NCI-H524 treated with DMSO at 0.1 percent for 48 hours (cell line): ENCODE results near the gene FOXI1.
"Not testable (repeated sequence)": the region's sequence is repeated elsewhere in the genome, so short reads cannot be mapped to it uniquely, and the experiment has no call there.

ENCODE experiments used
- DNase-seq: peaks from one replicate; lab custom pipeline; 2025; lab: John Stamatoyannopoulos, UW

Gene FOXI1

DNA sequence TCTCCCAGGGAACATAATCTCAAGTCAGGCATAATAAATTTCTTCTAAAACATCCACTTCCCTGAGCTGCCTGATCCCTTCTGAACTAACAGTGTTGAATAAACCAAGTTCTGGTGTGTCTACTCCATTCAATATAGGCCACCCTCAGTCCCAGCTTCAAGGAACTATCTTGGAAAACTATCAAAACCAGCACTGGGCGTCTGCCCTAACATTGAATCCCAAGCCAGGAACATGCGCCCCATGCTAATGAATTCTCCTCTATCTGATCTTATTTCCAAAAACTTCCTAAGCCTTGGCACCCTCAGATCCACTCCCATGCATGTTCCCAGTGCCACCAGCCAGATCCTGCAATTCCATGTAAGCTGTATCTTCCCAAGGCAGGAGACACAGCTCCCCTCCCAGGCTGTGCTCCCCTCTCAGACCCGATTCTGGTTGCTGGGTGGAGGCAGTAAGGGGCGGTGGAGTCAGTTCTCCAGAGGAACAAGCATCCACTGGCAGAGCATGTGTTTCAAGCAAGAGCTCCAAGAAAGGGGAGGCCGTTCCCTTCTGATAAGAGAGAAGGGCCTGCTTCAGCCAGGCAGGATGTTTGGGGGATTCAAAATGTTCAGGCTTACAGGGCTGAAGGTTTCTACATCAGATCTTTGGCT lies 13.1 kb upstream of the FOXI1 start:
- DNase-seq: no peak

DNA sequence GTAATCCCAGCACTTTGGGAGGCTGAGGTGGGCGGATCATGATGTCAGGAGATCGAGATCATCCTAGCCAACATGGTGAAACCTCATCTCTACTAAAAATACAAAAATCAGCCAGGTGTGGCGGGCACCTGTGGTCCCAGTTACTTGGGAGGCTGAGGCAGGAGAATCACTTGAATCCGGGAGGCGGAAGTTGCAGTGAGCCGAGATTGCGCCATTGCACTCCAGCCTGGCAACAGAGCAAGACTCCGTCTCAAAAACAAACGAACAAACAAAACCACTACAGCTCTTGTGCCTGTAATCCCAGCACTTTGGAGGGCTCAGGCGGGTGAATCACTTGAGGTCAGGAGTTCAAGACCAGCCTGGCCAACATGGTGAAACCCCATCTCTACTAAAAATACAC lies 11.4 kb upstream of the FOXI1 start:
- DNase-seq: not testable (repeated sequence)

DNA sequence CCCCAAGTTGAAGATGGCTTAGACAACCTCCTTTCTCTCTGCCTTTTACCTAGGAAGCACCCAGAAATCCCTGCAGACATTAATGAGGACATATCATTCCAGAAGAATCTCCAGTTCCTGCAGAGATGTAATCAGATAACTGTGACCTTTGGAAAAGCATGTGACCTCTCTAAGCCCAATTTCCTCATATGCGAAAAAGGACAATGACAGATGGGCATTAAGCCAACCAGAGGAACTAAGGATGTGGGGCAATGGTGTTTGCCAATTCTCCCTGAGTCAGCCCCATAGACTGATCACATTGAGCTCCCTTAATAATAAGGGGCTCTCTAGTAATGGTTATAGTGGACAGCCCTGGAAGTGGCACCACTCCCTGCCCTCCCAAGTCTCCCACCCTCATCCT lies 10.1 kb upstream of the FOXI1 start:
- DNase-seq: no peak

DNA sequence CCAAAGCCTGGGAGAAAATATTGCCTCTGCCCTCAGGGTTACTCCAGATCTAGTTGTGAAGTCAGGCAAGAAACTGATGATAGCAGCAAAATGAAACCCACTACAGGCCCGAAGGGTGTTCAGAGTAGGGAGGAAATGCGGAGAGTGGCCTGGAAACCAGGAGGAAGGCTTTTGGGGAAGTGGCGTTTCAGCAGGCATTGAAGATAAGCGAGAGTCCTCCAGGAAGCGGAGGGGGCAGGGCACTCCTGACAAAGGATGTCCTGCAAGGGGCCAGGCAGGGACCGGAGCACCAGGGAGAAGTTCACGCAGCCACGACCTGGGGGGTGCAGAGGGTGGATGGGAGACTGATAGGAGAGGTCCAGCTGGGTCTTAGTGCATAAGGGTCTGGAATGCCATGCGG lies 7.8 kb upstream of the FOXI1 start:
- no peak for DNase-seq

DNA sequence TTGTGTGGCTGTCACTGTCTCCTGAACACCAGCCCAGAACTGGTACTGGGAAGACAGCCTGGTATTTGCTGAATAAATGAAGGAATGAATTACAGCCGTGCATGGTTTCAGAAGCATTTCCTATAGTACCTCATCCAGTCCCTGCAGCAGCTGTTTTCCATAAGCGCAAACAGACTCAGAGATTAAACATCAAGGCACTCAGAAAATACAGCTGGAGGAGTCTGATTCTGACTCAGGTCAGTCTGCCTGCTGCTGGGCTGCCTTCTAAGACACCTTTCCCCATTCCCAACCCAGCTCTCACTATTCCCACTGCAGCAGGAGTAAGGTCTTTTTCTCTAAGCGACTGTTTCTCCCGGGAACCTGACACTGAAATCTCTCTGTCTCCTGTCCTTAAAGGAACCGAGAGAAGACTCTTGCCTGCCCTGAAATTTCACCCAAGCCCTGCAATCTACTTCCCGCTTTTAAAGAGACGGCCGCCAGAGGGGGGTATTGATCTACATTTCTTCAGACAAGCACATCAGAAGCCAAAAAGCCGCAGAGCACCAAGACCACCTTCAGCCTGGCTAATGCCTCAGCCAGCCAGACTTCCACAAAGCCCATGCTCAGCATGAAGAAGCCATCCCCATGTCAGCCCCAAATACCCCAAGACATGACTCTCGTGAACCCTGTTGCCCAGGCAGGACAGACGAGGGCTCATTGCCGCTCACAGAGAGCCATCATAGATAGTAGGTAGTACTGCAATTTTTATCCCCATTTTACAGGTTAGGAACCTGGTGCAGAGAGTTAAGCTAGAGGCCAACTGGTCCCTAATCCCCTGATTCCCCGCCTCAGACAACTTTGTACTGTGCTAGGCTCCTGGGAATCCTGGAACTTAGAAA lies 5.4 kb upstream of the FOXI1 start:
- no peak for DNase-seq

DNA sequence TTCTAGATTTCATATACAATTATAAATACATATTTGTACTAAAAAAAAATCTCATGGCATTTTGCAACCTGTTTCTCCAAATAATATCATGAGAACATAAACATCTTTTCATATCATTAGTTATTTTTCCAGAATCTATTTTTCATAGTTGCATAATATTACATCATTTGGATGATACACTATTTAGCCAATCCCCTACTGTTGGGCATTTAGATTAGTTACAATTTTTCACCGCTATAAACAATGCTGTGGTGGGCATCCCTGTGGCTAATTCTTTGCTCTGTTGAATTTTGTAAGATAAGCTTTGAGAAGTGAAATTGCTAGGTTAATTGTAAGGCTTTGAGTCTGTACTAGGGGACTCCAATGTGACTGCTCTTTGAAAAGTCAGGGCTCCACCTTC lies 2.2 kb upstream of the FOXI1 start:
- DNase-seq: no peak

DNA sequence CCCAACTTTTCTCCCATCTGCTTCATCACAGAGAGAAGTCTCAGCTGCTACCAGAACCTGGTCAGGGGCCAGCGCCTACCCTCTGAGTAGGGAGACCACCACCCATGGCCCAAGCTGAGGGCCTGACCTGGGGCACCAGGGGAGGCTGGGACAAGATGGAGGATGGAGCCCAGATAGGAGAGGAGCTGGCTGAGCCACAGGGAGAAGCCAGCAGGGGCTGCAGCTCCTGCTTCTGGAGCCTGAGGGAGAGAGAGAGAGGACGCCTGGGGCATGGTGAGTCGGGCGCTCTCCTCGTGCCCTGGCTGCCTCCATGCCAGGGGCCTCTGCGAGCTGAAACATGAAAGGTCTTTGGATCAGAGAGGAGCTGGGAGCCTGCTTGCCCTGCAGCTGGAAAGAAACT lies 1.4 kb upstream of the FOXI1 start:
- no peak for DNase-seq

DNA sequence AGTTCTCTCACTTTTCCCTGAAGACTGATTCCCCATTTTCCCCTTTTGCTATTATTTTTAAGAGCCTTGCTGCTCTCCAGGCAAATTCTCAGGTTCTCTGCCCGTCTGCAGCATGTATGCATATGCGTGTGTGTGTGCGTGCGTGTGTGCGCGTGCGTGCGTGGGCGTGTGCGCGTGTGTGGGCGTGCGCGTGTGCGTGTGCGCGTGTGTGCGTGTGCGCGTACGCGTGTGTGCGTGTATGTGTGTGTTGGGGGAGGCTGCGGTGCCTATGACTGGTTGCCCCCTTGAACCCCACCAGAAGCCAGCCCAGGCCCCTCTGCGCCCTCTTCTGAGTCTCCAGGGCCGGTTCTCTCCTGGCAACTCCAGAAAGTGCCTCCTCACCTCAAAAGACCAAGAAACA lies 987 bp upstream of the FOXI1 start:
- DNase-seq: no peak

DNA sequence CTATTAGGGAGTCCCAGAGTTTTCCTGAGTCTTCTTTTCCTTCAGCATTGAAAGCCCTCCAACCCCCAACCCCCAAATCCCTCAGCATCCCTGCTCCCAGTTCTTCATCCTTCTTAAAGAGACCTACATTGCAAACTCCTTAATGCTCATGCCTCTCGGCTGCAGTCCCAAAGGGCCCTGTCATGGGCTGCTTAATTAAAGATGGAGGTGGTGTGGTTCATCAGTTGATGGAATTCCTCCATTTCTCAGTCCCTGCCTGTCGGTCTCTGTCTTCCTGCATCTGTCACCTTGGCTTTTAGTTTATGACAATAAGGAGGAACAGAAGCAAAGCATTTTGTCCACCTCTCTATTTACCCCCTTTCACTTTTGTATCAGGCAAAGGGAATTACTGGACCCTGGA lies 2.0 kb downstream of the FOXI1 start:
- DNase-seq: no peak

DNA sequence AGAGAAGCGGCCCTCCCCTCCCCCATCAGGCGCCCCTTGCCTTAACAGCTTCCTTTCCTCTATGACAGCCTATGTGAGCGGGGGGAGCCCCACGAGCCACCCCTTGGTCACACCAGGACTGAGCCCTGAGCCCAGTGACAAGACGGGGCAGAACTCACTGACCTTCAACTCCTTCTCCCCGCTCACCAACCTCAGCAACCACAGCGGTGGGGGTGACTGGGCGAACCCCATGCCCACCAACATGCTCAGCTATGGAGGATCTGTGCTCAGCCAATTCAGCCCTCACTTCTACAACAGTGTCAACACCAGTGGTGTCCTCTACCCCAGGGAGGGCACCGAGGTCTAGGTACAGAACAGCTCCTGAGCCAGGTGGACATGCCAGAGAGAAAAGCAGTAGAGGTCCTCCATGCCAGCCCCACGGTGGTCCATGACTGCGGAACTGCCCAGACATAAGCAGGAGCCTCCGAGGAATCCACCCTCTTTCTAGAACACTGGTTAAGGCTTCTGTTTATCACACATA lies 2.6 kb downstream of the FOXI1 start:
- DNase-seq: no peak

DNA sequence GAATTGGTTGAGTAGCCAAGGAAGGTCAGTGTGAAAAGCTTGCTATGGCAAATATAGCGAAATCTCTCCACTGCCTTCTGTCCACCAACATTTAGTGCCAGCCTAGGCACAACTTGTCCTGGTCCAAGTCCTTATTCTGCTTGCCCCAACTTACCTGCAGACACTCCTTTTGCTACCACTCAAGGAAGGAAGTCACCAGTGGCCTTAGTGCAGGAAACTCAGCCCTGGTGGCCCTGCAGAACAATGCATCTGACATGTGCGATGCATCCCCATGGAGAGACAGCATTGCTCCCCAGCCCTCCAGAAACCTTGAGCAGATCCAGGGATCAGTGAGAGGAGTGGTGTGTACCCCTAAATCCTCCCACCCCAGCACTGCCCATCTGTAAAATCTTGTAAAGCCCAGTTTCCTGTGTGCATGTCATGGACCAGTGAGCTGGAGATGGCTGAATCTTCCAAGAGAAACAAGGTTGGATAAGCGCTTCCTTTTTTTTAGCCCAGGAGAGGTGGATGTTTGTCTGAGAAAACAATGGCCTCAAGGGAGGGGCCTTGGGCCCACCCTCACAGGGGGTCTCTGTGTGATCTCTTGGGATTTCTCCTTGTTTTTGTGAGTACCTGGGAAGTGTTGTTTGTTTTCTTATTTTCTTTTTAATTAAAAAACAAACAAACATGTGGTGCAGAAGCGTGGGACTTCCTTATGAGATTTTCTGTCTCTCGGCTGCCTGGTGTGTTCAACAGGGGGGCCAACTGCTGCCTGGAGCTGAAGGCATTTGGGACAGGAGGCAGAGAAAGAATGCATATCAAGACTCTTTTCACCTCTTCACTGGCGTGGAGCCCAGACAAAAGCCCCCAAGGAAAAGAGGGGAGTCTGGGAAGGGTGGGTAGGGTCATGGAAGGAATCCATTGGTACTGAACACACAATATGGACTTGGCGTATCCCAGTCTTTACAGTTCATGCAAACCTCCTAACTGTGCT lies 3.6 kb downstream of the FOXI1 start:
- no peak for DNase-seq

DNA sequence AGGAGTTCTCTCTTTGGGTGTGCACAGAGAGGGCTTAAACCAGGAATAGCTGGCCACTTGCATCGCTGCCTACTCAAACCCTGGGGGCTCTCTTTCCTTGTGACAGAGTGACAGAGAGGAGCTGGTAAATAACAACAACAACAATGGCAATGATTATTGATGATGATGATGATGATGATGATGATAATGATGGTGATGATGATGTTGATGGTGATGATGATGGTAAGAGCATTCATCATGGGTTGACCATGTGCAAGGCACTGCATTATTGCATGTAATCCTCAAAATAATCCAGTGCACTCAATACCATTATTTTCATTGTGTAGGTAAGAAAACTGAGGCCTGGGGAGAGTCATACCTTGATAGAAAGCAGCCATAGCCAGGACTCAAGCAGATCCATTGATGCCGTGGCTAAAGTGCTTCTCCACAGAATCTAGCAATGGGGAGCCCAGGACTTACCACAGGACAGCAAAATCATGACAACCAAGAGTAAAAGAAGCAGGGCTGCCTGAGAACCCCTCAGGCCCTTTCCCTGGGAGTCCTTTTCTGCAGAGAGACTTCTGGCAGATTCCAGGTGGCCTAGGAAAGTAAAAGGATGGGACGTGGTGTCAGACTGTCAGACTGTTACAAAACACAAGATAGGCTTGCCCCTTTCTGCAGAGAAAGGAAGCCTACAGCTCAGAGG lies 4.8 kb downstream of the FOXI1 start:
- no peak for DNase-seq

DNA sequence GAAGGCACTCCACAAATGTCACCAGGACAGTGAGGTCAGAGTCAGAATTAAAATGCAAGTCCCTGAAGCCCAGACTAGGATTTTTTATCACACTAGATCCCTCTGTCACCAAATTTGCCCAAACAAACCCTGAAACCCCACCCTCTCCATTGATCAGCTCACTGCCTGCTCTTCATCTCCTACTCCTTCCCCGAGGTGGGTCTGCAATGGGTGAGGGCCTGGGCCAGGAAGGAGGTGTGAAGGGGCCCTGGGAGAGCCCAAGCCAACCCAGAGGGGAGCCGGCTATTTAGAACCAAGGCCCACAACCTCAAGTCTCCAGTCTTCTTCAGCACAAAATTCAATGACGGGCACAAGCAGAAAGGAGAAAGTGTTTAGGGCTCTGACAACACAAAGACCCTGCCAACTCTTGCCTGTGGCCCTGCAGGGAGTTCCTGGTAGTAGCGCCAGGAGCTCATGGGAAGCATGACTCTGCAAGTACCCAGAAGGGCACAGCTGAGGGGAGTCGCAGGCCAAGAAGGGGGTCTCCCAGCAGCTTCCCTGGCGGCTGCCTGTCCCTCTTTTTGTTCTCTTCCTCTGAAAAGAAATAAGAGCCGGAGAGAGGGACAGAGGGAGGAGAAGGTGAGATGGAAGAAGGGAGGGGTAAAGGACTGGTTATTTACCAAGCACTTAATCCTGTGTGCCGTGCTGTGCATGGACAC lies 5.5 kb downstream of the FOXI1 start:
- no peak for DNase-seq

DNA sequence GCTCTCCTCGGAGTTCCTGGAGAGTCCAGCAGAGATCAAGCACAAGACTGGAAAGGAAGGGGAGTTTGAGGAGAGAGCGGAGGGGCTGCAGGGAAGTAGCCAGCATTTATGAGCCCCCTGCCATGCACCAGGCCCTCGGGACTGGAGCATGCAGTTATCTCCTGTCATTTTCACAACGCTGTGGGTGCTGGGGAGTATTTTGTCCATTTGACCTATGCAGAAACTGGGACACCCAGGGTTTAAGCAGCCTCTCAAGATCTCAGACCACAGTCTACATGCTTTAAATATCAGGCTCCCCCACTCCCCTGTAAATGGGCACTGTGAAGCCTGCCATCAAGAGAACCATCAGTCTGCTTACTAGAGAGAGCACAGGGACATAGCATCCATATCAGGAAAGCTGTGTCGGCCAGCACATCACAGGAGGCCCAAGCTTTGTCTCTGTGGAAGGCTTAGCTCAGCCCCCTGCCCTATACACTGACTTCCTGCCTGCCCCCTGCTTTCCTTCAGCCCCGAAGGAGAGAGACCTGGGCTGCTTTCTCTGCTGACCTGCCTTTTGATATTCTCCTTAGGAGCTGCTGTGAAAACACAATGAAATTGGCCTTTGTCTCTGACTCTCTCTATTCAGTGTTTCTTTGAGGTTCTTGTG lies 7.3 kb downstream of the FOXI1 start:
- no peak for DNase-seq

DNA sequence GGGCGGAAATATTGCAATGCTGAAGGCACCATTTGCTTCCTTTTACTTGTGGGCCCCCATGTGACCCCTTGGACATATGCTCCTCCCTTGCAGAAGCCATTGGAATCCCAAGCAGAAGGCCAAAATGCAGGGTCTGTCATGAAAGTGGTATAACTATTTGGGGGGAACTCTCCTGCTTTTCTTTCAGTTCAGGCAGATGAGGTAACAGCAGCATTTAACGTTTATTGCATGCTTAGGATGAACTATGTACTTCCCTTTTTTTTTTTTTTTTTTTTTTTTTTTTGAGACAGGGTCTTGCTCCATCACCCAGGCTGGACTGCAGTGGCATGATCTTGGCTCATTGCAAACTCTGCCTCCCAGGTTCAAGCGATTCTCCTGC lies 7.8 kb downstream of the FOXI1 start:
- no peak for DNase-seq

DNA sequence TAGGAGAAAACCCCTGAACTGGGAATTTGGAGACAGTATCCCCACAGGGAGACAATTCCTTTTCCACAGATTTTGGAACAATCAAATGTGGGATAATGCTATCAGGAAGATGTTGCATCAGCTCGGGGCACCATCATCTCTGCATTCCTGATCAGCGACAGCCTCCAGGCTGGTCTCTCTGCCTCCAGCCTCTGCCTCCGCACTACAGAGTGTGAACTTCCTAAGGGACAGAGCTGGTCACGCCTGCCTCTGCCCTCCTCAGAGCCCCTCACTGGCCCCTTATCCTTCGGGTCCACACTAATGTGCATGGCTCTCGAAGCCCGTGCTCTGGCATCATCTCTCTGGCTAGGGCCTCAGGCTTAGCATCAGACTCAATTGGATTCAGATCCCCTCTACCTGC lies 8.6 kb downstream of the FOXI1 start:
- no peak for DNase-seq

DNA sequence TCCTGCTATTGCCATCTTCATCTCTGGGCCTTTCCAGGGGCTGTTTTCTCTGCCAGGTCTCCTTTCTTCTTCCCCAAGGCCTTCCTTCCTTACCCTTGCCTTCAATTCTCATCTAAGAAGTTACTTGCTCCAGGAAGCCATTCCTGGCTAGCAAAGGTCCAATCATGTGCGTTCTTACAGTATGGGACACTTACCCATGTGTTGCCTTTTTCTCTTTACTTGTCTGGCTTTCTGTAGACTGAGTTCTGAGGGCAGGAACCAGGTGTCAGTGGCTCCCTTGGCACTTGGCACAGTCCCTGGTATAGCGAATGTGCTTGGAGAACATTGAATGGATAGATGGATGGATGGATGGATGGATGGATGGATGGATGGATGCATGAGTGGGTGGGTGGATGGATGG lies 10.2 kb downstream of the FOXI1 start:
- no peak for DNase-seq

DNA sequence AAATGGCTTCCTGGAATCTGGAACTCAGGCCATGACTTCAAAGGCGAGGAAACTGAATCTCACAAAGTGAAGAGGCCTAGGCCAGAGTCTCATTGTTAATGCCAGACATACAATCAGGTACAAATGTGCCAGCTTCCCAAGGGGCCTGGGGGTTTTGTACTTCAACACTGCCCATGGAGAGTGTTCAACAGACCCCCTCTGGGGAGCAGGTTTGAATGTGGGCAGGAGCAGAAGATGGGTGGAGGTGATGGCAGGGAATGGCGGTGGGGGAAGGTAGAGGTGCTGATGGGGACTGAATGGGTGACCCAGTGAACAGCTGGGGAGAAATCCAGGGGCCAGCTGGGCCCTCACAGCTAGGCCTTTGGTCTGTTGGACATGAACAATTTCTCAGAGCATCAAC lies 12.0 kb downstream of the FOXI1 start:
- no peak for DNase-seq

DNA sequence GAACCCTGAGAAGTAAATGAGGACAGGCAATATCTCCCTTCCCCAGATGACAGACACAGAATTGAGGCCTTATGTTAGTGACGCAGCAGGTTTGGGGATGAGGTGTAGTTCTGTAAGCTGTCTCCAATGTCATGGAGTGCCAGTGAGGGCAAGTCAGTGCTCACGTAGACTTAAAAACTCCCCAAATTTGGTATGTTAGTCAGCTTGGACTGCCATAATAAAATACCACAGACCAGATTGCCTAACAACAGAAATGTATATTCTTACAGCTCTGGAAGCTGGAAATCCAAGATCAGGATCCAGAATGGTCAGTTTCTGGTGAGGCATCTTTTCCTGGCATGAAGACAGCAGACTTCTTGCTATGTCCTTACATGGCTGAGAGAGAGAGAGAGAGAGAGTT lies 14.9 kb downstream of the FOXI1 start:
- DNase-seq: no peak

DNA sequence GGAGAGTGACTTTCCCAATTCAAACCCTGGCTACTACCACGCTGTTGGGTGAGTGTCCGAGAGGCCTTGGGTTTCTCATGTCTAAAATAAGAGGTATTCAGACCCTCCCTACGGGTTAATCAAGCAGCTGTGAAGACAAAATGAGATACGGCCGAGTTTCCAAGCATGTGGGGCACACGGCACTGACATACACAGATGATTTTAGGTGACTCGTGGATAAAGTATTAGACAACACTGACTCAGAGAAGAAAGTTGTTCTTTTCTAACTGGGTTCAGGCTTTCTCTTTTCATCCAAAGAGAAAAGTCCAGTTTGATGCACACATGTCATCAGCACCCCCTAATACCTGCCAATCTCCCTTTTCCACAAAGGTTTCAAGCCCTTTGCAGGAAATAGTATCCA lies 15.6 kb downstream of the FOXI1 start:
- DNase-seq: no peak

DNA sequence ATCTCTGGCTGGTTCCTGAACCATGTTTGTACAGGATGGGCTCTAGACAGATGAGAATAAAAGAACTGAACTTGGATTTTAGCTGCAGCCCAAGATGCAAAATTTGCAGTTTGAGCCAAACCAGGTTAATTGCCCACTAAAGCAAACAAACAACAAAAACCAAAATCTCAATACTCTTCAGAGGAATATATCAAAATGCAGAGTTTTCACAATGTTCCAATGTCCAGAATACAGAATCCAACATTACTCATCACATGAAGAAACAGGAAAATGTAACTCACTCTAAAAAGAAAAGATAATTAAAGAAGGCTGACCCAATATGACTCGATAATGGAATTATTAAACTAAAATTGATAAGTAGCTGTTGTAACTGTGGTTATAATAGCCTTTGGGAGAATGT lies 20.4 kb downstream of the FOXI1 start:
- DNase-seq: no peak
